DMS79 treated with DMSO at 0.1 percent for 48 hours (cell line): Measurements from ENCODE around the gene CARMIL3.

Experiments used
- DNase-seq: peaks from one replicate; lab custom pipeline; 2025; lab: John Stamatoyannopoulos, UW

The CARMIL3 gene

GRCh38 chr14:24078146-24078545 lies 26.3 kb downstream of the CARMIL3 start:
- no peak for DNase-seq

- DNase-seq = peak; percentile 16
Measured at GRCh38 chr14:24079491-24080141, 27.8 kb downstream of the CARMIL3 start.

DNA sequence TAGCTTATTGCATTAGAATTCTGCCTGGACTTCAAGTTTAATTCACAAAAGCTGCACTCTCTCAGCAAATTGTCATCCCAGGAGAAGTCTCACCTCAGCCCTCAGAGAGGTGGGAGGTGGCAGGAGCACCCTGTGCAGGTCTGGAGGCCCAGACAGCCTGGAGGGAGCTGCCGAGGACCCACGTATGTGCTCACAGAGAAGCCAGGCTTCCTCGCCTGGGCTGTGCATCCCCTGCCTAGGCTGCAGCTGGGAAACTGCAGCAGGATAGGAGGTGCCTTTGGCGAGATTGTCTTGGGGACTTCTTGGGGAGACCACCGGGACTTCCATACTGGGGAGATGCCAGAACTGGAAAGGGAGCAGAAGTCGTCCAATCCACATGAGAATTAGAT lies 28.3 kb downstream of the CARMIL3 start:
- no peak for DNase-seq

- DNase-seq = peak; percentile 86
Measured at GRCh38 chr14:24080888-24081738, 29.3 kb downstream of the CARMIL3 start.

- peak; percentile 39 for DNase-seq
Measured at GRCh38 chr14:24081739-24082211, 30.0 kb downstream of the CARMIL3 start.

DNA sequence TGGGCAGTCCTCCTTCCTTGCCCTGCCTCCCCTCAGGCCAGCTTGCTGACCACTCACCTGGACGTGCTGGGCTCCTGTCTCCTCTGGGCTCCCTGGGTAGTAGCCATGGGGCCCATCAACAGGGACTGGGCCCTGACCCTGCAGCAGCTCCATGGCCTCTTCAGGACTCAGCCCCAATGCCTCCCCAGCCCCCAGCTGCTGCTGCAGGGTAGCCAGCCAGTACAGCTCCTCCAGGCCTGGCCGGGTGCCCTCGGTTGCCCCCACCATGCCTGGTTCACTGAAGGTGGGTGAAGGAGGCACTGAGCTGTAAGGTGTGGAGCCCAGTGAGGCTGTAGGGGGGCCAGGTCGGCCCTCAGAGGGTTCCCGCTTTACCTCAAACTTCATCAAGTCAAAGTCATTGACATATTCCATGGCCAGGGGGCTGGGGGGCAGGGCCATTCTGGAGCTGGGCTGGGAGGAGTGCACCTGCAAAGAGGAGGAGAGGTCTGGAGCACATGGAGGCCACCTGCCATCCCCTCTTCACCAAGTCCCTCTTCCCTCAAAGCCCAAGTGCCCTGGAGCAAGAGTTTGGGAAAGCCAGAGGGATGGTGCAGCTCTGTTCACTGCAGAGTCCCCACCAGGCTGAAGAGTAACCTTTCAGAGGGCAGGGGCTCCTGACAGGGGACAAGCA lies 30.7 kb downstream of the CARMIL3 start:
- no peak for DNase-seq

GRCh38 chr14:24083462-24083861 lies 31.7 kb downstream of the CARMIL3 start:
- no peak for DNase-seq

- DNase-seq = no peak
Measured at GRCh38 chr14:24084440-24084839, 32.6 kb downstream of the CARMIL3 start.

DNA sequence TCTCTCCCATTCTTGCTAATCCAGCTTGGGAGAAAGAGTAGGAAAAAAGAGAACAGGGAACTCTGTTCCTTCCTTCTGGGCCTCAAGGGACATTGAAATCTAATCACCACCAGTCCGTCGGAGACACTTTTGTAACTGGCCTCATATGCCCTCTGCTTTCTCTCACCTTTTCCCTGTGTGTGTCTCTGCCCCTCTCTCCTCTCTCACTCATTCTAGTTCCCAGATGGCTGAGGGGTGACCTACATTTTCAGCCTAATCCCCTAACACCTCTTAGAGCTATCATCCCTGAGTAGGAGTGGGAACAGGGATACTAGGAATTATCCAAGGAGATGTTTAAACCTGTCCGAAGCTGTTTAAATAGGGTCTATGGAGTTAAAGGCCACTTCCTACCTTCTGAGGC lies 33.4 kb downstream of the CARMIL3 start:
- no peak for DNase-seq

DNA sequence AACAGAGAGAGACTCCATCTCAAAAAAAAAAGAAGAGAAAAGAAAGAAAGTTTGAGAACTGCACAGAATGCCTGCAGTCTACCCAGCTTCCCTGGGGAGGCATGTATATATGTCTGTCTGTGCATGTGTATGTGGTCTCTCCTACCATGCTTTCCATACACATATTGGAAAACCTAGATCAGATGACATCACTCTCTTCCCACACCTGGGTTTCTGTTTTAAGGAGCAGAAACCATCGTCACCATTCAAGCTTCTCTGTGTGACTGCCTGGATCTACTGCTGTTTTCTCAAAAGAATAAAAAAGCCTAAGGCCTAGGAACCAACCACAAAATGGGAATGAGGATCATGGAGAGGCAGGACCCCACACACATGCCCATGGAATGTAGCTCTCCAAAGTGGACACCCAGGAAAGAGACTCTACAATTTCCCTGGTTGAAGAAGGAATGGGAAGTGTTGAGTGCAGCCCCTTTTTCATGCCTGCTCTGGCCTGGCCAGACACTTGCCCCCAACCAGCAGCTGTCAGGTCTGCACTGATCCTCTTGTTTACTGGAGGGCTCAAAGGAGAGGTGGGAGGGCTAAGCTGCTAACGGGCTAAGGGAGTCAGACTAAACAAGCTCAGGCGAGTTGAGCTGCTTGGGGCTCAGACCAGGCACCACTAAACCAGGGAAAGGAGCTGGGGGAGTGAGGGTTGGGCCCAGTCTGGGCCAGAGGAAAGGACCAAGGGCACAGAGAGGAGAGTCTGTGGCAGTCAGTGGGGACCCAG lies 34.6 kb downstream of the CARMIL3 start:
- DNase-seq = no peak

GRCh38 chr14:24087004-24087403 lies 35.2 kb downstream of the CARMIL3 start:
- DNase-seq = no peak

DNA sequence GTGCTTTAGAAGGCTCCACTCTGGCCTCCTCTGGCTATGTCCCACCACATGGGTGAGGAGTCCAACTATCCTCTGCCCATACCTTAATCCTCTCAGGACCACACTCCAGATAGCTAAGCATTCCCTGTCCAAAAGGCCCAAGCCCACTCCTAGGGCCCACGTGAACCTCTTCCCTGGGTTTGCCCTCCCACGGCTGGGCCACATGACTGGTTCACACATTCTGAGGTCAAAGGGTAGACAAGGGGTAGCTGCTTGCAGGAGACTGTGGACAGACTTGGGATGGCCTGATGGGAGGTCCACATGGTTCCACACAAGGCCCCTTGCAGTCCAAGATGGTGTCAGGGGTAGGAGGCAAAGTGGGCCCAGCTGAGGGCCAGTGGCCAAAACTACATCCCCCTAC lies 36.3 kb downstream of the CARMIL3 start:
- DNase-seq = no peak

- DNase-seq = no peak
Measured at GRCh38 chr14:24089890-24090289, 38.1 kb downstream of the CARMIL3 start.

GRCh38 chr14:24092110-24092504 lies 40.3 kb downstream of the CARMIL3 start:
- no peak for DNase-seq

- no peak for DNase-seq
Measured at GRCh38 chr14:24092505-24093206, 40.8 kb downstream of the CARMIL3 start.

DNA sequence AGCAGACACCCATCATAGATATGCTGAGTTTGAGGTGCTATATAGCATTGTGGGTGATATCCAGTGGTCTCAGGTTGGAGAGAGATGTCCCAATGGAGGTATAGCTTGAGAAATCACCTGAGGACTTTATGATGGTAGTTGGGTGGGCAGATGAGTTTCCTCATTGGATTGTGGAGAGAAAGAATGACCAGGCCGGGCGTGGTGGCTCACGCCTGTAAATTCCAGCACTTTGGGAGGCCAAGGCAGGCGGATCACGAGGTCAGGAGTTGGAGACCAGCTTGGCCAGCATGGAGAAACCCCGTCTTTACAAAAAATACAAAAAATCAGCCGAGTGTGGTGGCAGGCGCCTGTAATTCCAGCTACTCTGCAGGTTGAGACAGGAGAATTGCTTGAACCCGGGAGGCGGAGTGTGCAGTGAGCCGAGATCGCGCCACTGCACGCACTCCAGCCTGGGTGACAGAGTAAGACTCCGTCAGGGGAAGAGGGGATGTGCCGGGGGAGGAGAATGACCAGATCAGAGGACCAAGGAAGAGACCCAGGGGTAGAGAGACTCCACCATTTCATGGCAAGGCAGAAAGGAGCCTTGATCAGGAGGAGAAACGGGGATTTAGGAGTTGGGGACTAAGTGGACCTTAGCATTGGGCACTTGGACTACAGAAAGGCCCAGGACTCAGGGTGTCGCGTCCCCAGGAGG lies 41.5 kb downstream of the CARMIL3 start:
- DNase-seq = no peak

DNA sequence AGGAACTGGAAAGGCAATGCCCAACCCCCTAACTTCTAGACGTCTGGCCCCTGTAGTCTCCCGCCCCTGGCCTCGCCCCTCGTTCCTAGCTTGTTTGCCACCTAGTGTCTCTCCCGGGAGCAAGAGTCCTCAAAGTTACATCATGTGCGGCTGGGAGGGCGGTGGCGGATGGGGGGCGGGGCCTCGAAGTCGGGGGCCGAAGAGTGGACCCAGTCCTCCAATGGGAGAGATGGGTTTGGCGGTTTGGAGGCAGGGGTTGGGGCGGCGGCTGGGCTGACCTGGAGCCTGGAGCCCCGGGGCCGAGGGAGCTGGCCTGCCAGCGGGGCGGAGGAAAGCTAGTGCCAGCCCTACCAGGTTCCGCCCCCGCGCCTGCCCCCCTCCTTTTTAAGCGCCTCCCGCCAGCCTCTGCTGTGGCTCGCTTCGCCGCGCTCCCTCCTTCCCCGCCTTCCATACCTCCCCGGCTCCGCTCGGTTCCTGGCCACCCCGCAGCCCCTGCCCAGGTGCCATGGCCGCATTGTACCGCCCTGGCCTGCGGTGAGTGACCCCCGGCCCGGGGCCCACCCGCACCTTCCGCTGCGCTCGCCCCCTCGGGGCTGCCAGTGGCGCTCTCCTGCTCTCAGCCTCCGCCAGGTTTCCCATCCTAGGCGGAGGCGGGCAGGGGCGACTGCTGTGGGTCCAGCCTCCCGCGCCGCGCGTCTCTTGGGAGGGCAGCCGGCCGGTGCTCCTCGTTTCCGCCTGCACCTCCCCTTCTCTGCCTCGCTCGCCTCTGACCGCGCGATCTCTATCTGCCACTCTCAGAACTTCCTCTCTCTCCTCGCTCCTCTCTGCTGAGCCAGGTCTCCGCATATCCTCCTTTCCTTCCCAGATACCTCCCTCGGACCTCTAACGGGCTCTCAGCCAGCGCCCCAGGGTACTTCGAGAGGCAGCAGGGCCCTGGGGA lies 42.4 kb downstream of the CARMIL3 start, which contains the start of gene PCK2:
TSS of gene PCK2 (plus strand) at position 411 of the 940 bp plus-strand sequence. CDS start at position 506, 95 bp downstream.
- DNase-seq = peak; percentile 97

DNA sequence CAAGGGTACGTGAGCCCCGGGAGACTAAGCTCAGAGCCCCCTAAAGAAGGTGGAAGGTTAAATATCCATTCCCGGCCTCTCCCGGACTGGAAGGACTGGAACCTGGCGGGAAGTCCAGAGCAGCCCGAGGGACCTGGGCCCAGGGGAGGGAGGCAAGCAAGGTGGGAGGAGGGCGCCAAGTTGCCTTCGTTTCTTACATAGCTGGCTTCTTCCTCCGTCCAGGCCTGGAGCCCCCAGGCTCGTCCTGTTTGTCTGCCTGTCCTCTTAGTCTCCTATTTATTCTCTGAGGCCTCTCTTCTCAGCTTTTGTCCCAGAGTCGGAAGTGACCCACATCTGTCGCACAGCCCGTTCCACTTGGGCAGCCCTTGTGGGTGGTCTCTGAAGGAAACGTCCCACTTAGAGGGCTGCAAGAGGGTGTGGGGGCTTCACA lies 43.0 kb downstream of the CARMIL3 start:
- DNase-seq = no peak

DNA sequence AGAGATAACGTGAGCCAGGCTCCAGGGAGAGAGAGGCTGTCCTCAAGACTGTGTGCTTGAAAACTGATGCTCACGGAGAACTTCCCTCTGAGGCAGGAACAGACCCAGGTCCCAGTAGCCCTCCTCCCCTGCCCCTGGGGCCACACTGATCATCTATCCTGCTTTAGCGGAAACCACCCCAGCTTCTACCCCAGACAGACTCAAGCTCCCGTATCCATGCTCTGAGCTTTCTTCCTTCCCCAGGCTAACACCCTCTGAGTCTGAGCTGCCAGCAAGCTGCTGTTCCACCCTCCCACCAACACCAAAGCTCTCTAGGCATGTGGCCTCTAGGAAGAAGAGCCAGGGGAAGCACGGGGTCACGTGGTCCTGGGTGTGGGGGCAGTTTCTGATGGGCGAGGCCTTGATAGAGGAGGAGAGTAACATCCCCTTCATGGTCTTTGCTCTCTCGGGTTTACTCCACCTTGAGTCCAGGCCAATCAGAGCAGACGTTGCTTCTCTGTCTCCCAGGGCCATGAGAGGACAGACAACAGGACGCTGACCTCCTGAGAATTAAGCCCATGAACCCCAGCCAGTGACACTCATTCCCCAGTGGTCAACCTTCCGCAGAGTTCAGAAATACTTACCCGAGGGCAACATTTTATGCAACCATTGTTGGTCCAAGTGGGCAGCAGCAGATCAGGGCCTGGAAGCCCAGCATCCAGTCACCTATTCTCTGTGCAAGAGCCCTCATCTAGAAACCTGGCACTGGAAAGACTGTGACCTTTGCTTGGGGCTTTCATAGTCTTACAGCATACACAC lies 43.7 kb downstream of the CARMIL3 start:
- DNase-seq = peak; percentile 42
